ENCODE data around the gene TMEM121B. TPM values are rescaled to one million over a fixed set of nuclear protein-coding genes. Genes with fewer than 3 reads are reported as not detected.

The TMEM121B gene
- total RNA-seq, 1 donor from 2014 or later = 44.1 TPM

DNA sequence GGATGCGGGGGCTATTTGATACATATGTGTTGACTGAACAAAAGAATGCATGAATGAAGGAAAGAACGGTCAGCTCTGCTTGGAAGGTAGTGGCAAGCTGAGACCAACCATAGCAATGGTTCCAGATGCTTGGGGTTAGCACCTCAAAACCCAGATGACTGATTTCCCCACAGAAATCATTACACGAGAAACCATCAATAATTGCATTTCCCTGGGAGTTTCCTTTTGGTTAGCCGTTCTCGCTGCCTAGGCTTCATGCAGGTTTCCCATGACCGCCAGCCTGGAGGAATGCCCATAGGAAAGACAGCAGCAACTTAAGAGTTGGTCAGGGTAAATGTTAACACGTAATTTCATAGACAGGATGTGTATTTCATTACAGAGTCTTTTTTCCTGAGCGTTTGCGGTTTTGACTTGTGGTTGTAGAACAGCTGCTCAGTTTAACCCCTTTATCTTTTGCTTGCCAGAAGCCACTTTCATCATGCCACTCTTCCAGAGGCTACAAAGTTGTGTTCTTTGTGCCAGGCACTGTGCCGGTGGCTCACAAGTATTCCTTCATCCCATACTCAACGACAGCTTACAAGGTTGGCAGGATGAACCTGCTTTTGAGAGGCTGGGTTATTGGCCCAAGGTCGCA is 33.5 kb downstream of the TMEM121B start:
- H3K27ac Mint-ChIP-seq (ENCODE audit: unreplicated experiment) = no peak overlapping the region
- no peaks in the 10 kb centered on the region for H3K36me3 Mint-ChIP-seq (ENCODE audit: unreplicated experiment)
- TF ChIP-seq, protein P1, sequence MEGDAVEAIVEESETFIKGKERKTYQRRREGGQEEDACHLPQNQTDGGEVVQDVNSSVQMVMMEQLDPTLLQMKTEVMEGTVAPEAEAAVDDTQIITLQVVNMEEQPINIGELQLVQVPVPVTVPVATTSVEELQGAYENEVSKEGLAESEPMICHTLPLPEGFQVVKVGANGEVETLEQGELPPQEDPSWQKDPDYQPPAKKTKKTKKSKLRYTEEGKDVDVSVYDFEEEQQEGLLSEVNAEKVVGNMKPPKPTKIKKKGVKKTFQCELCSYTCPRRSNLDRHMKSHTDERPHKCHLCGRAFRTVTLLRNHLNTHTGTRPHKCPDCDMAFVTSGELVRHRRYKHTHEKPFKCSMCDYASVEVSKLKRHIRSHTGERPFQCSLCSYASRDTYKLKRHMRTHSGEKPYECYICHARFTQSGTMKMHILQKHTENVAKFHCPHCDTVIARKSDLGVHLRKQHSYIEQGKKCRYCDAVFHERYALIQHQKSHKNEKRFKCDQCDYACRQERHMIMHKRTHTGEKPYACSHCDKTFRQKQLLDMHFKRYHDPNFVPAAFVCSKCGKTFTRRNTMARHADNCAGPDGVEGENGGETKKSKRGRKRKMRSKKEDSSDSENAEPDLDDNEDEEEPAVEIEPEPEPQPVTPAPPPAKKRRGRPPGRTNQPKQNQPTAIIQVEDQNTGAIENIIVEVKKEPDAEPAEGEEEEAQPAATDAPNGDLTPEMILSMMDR (IDR thresholded peaks at IDR 0.05; ENCODE audit: partially characterized antibody, unreplicated experiment) = no peak
- H3K27me3 Mint-ChIP-seq (ENCODE audit: unreplicated experiment) = peaks cover 10% of the 10 kb centered on the region
- H3K4me1 Mint-ChIP-seq (ENCODE audit: low read depth, unreplicated experiment) = peaks cover 12% of the 10 kb centered on the region
- no peak for DNase-seq
- H3K4me3 Mint-ChIP-seq (ENCODE audit: unreplicated experiment) = no peak overlapping the region
- H3K9me3 Mint-ChIP-seq (ENCODE audit: unreplicated experiment) = peaks cover 2% of the 10 kb centered on the region

DNA sequence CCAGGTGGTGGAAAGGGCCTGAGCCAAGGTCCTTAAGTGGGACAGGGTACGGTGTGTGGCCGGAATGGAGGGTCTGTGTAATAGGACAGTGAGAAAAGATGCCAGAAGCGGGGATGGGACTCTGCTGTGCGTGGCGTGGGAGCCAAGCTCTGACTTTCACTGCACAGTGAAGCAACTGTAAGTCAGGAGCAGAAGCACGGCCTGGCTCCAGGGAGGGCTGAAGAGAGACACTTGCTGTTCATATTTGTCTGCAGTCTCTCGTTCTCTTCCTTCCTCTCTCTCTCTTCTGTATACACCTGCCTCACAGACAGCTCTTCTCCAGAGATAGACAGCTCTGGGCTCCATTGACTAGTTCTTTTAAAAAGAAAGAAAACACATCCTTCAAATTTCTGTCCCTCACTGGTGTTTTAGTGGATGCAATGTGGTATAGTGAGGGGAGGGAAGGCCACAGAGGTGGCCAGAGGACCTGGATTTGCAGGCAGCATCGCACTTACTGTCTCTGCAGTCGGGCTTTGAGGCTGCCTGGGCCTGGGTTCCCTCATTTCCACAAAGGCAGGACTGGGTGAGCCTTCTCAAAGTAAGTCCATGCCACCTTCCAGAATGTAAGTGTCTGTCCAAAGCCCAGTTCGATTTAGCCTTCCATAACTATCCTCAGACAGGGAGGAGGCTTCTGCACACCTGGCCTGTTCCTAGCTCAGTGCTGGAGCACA is 34.2 kb downstream of the TMEM121B start:
- Mint-ChIP-seq H3K27ac (ENCODE audit: unreplicated experiment) (no peak overlapping the region), H3K9me3 (ENCODE audit: unreplicated experiment) (peaks cover 2% of the 10 kb centered on the region), H3K27me3 (ENCODE audit: unreplicated experiment) (peaks cover 12% of the 10 kb centered on the region), H3K4me3 (ENCODE audit: unreplicated experiment) (peak overlapping the region; percentile 67), H3K36me3 (ENCODE audit: unreplicated experiment) (no peaks in the 10 kb centered on the region), H3K4me1 (ENCODE audit: low read depth, unreplicated experiment) (peaks cover 8% of the 10 kb centered on the region)
- TF ChIP-seq, protein P1 (IDR thresholded peaks at IDR 0.05; ENCODE audit: partially characterized antibody, unreplicated experiment) = no peak
- no peak for DNase-seq

DNA sequence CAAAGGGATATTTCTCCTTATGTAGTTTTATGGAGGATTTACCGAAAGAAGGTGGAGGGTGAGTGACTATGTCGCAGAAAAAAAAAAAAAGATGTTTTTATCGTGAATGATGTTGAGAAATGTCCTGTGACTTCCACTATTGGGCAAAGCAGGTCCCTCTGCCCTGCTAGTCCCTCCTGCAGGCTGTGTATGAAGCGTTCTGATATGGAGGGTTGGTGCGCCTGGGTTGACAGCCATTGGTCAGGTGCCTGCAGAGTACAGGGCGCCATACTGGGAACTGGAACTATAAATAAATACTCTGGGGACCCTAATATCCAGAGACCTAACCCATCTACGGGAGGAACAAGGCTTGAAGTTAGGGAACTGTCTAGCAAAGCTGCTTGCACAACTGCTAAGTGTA is 34.9 kb downstream of the TMEM121B start:
- Mint-ChIP-seq H3K4me3 (ENCODE audit: unreplicated experiment) (peak overlapping the region; percentile 90), H3K9me3 (ENCODE audit: unreplicated experiment) (peaks cover 2% of the 10 kb centered on the region), H3K4me1 (ENCODE audit: low read depth, unreplicated experiment) (peaks cover 7% of the 10 kb centered on the region), H3K27ac (ENCODE audit: unreplicated experiment) (peak overlapping the region; percentile 70), H3K27me3 (ENCODE audit: unreplicated experiment) (peaks cover 12% of the 10 kb centered on the region), H3K36me3 (ENCODE audit: unreplicated experiment) (no peaks in the 10 kb centered on the region)
- TF ChIP-seq, protein P1 (IDR thresholded peaks at IDR 0.05; ENCODE audit: partially characterized antibody, unreplicated experiment) = no peak
- DNase-seq = no peak

GRCh38 chr22:17085277-17086181 is 35.6 kb downstream of the TMEM121B start:
- H3K4me3 Mint-ChIP-seq (ENCODE audit: unreplicated experiment) = peak overlapping the region; percentile 90
- H3K27ac Mint-ChIP-seq (ENCODE audit: unreplicated experiment) = peak overlapping the region; percentile 70

More at GRCh38 chr22:17085277-17086181, 35.6 kb downstream of the TMEM121B start:
- TF ChIP-seq, protein P1 (IDR thresholded peaks at IDR 0.05; ENCODE audit: partially characterized antibody, unreplicated experiment) = no peak
- peaks cover 2% of the 10 kb centered on the region for H3K9me3 Mint-ChIP-seq (ENCODE audit: unreplicated experiment)
- peaks cover 4% of the 10 kb centered on the region for H3K4me1 Mint-ChIP-seq (ENCODE audit: low read depth, unreplicated experiment)
- H3K27me3 Mint-ChIP-seq (ENCODE audit: unreplicated experiment) = peaks cover 13% of the 10 kb centered on the region
- no peaks in the 10 kb centered on the region for H3K36me3 Mint-ChIP-seq (ENCODE audit: unreplicated experiment)
- peak; percentile 38 for DNase-seq

All from glutamatergic neuron (in vitro differentiated cells).